Measurements from ENCODE around the gene GNL2.

DNA sequence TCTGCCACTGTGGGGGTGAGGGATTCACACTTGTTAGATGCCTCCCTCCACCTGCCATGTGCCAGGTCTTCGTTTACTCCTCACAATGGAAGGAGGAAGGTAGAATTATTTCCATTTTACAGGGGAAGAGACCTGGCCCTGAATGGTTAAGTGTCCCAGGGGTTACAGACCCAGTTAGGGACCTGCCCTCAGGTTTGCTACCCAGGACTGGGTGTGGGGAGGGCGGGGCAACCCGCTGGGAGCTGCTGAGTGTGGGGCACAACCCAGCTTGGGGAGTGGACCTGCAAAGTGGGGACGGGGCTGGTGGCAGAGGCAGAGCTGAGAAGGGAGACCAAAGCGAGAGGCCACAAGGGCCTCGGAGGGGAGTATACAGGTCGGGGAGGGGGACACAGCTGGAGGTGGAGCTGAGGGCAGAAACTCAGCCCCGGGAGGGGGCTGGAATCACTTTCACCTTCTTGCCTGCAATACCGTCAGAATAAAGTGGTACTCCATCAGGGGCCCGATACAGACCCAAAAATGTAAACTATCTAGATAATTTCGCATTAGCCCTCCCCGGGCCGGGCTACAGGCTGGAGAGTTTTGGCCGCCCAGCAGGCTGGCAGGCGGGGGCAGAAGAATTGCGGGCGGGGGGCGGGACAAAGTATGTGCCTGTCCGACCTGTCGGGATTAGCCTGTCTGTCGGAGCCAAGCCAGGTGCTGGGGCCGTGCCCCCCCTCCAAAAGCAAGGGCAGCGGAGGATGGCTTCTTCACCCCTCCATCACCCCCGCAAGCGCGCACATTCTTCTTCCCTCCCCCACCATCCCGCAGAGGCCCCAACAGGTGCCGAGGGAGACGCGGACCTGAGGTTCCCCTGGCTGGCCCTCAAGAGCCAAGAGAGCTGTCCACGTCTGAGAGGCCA, 37.6 kb upstream of the GNL2 start:
- TF ChIP-seq, protein P1, sequence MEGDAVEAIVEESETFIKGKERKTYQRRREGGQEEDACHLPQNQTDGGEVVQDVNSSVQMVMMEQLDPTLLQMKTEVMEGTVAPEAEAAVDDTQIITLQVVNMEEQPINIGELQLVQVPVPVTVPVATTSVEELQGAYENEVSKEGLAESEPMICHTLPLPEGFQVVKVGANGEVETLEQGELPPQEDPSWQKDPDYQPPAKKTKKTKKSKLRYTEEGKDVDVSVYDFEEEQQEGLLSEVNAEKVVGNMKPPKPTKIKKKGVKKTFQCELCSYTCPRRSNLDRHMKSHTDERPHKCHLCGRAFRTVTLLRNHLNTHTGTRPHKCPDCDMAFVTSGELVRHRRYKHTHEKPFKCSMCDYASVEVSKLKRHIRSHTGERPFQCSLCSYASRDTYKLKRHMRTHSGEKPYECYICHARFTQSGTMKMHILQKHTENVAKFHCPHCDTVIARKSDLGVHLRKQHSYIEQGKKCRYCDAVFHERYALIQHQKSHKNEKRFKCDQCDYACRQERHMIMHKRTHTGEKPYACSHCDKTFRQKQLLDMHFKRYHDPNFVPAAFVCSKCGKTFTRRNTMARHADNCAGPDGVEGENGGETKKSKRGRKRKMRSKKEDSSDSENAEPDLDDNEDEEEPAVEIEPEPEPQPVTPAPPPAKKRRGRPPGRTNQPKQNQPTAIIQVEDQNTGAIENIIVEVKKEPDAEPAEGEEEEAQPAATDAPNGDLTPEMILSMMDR (IDR thresholded peaks at IDR 0.05; ENCODE audit: low read length) = no peak
- TF ChIP-seq EZH2 (IDR thresholded peaks at IDR 0.05; ENCODE audit: borderline replicate concordance, low read length) = no peak
